Skeletal muscle satellite cell (primary cell): ENCODE measurements around the gene ZNF536.

Source experiments
- H3K27me3 ChIP-seq: 2 replicates; pipeline ENCODE4 v1.7.0; 2013; ENCODE audit warnings: low read length; ENCODE audit not compliant: control insufficient read depth, insufficient read depth
- H3K36me3 ChIP-seq: 2 replicates; pipeline ENCODE4 v1.7.0; 2013; ENCODE audit warnings: mild to moderate bottlenecking, control low read depth, low read length; ENCODE audit not compliant: insufficient read depth
- H3K4me1 ChIP-seq: 2 replicates; pipeline ENCODE4 v1.7.0; 2013; ENCODE audit warnings: low read length; ENCODE audit not compliant: control insufficient read depth, insufficient read depth
- H3K4me2 ChIP-seq: 2 replicates; pipeline ENCODE4 v1.7.0; 2013; ENCODE audit warnings: mild to moderate bottlenecking, low read length
- H3K4me3 ChIP-seq: 2 replicates; pipeline ENCODE4 v1.7.0; 2013; ENCODE audit warnings: low read length
- H3K9ac ChIP-seq: 2 replicates; pipeline ENCODE4 v1.7.0; 2013; ENCODE audit warnings: mild to moderate bottlenecking, low read depth, low read length, moderate library complexity
- H3K9me3 ChIP-seq: replicated peaks from 2 replicates; pipeline ENCODE4 v1.7.0; 2013; ENCODE audit warnings: mild to moderate bottlenecking, control low read depth, low read length

Gene ZNF536

GRCh38 chr19:30530751-30531150 is 158.6 kb downstream of the ZNF536 start:
- H3K36me3 ChIP-seq = no peaks in the 10 kb centered on the region
- no peak overlapping the region for H3K4me2 ChIP-seq
- H3K27me3 ChIP-seq = no peaks in the 10 kb centered on the region
- H3K9me3 ChIP-seq = peaks cover 7% of the 10 kb centered on the region
- no peak overlapping the region for H3K4me3 ChIP-seq
- H3K4me1 ChIP-seq = no peaks in the 10 kb centered on the region
- H3K9ac ChIP-seq = no peak overlapping the region

GRCh38 chr19:30535011-30535410 is 162.8 kb downstream of the ZNF536 start:
- Histone ChIP-seq H3K36me3 (no peaks in the 10 kb centered on the region), H3K9ac (no peak overlapping the region), H3K4me2 (no peak overlapping the region), H3K4me3 (no peak overlapping the region), H3K4me1 (no peaks in the 10 kb centered on the region), H3K9me3 (peaks cover 4% of the 10 kb centered on the region), H3K27me3 (no peaks in the 10 kb centered on the region)

- H3K4me3 ChIP-seq = no peak overlapping the region
- no peaks in the 10 kb centered on the region for H3K4me1 ChIP-seq
- no peak overlapping the region for H3K9ac ChIP-seq
- no peaks in the 10 kb centered on the region for H3K36me3 ChIP-seq
- peaks cover 4% of the 10 kb centered on the region for H3K9me3 ChIP-seq
- no peak overlapping the region for H3K4me2 ChIP-seq
- H3K27me3 ChIP-seq = no peaks in the 10 kb centered on the region
Observed at GRCh38 chr19:30536975-30537374, 164.8 kb downstream of the ZNF536 start.

- no peak overlapping the region for H3K4me2 ChIP-seq
- no peaks in the 10 kb centered on the region for H3K36me3 ChIP-seq
- no peaks in the 10 kb centered on the region for H3K4me1 ChIP-seq
- no peak overlapping the region for H3K4me3 ChIP-seq
- no peaks in the 10 kb centered on the region for H3K27me3 ChIP-seq
- H3K9ac ChIP-seq = no peak overlapping the region
- peaks cover 4% of the 10 kb centered on the region for H3K9me3 ChIP-seq
Observed at GRCh38 chr19:30539315-30539714, 167.1 kb downstream of the ZNF536 start.

- peaks cover 4% of the 10 kb centered on the region for H3K9me3 ChIP-seq
- no peaks in the 10 kb centered on the region for H3K4me1 ChIP-seq
- no peak overlapping the region for H3K9ac ChIP-seq
- no peaks in the 10 kb centered on the region for H3K27me3 ChIP-seq
- no peak overlapping the region for H3K4me2 ChIP-seq
- H3K4me3 ChIP-seq = no peak overlapping the region
- no peaks in the 10 kb centered on the region for H3K36me3 ChIP-seq
Observed at GRCh38 chr19:30539981-30540380, 167.8 kb downstream of the ZNF536 start.

- H3K27me3 ChIP-seq = no peaks in the 10 kb centered on the region
- peaks cover 4% of the 10 kb centered on the region for H3K9me3 ChIP-seq
- H3K4me3 ChIP-seq = no peak overlapping the region
- no peak overlapping the region for H3K4me2 ChIP-seq
- no peaks in the 10 kb centered on the region for H3K4me1 ChIP-seq
- no peak overlapping the region for H3K9ac ChIP-seq
- no peaks in the 10 kb centered on the region for H3K36me3 ChIP-seq
Observed at GRCh38 chr19:30540761-30541160, 168.6 kb downstream of the ZNF536 start.

- Histone ChIP-seq H3K4me1 (no peaks in the 10 kb centered on the region), H3K9ac (no peak overlapping the region), H3K36me3 (no peaks in the 10 kb centered on the region), H3K4me2 (no peak overlapping the region), H3K27me3 (no peaks in the 10 kb centered on the region), H3K9me3 (peaks cover 4% of the 10 kb centered on the region), H3K4me3 (no peak overlapping the region)
Observed at GRCh38 chr19:30541575-30541974, 169.4 kb downstream of the ZNF536 start.

- Histone ChIP-seq H3K27me3 (no peaks in the 10 kb centered on the region), H3K9ac (no peak overlapping the region), H3K4me2 (no peak overlapping the region), H3K9me3 (no peaks in the 10 kb centered on the region), H3K36me3 (no peaks in the 10 kb centered on the region), H3K4me3 (no peak overlapping the region), H3K4me1 (no peaks in the 10 kb centered on the region)
Observed at GRCh38 chr19:30543243-30543945, 171.2 kb downstream of the ZNF536 start.

GRCh38 chr19:30545752-30546151 is 173.6 kb downstream of the ZNF536 start:
- no peak overlapping the region for H3K9ac ChIP-seq
- H3K36me3 ChIP-seq = no peaks in the 10 kb centered on the region
- H3K4me1 ChIP-seq = no peaks in the 10 kb centered on the region
- H3K27me3 ChIP-seq = no peaks in the 10 kb centered on the region
- H3K4me2 ChIP-seq = no peak overlapping the region
- no peak overlapping the region for H3K4me3 ChIP-seq
- no peaks in the 10 kb centered on the region for H3K9me3 ChIP-seq

GRCh38 chr19:30546332-30546731 is 174.1 kb downstream of the ZNF536 start:
- no peaks in the 10 kb centered on the region for H3K27me3 ChIP-seq
- no peaks in the 10 kb centered on the region for H3K9me3 ChIP-seq
- H3K36me3 ChIP-seq = no peaks in the 10 kb centered on the region
- no peak overlapping the region for H3K4me2 ChIP-seq
- no peak overlapping the region for H3K4me3 ChIP-seq
- no peak overlapping the region for H3K9ac ChIP-seq
- no peaks in the 10 kb centered on the region for H3K4me1 ChIP-seq

GRCh38 chr19:30547246-30547645 is 175.1 kb downstream of the ZNF536 start:
- no peaks in the 10 kb centered on the region for H3K27me3 ChIP-seq
- H3K4me3 ChIP-seq = no peak overlapping the region
- H3K36me3 ChIP-seq = no peaks in the 10 kb centered on the region
- H3K9ac ChIP-seq = no peak overlapping the region
- no peak overlapping the region for H3K4me2 ChIP-seq
- H3K4me1 ChIP-seq = no peaks in the 10 kb centered on the region
- H3K9me3 ChIP-seq = no peaks in the 10 kb centered on the region

- Histone ChIP-seq H3K4me1 (no peaks in the 10 kb centered on the region), H3K36me3 (no peaks in the 10 kb centered on the region), H3K9me3 (no peaks in the 10 kb centered on the region), H3K9ac (no peak overlapping the region), H3K4me2 (no peak overlapping the region), H3K27me3 (no peaks in the 10 kb centered on the region), H3K4me3 (no peak overlapping the region)
Observed at GRCh38 chr19:30549151-30549550, 177.0 kb downstream of the ZNF536 start.
